COLO668 (cell line): ENCODE results near the gene GOLGA6C.
"Not testable (repeated sequence)": the region's sequence is repeated elsewhere in the genome, so short reads cannot be mapped to it uniquely, and the experiment has no call there.

ENCODE experiments used
- DNase-seq: peaks from one replicate; lab custom pipeline; 2025; ENCODE audit not compliant: unreplicated experiment; lab: John Stamatoyannopoulos, UW

The GOLGA6C gene

GRCh38 chr15:75314552-75315290, 56.6 kb downstream of the GOLGA6C start:
- no peak for DNase-seq

- DNase-seq = not testable (repeated sequence)
Observed at GRCh38 chr15:75319231-75319897, 61.2 kb downstream of the GOLGA6C start.
